SU-DHL-6 (cell line): ENCODE results near the gene NEBL.

ENCODE experiments used
- H2AFZ ChIP-seq: fragments of 200-600 bp; sonication (generic); 2 replicates; pipeline ENCODE4 v1.6.1; 2014; ENCODE audit warnings: low read depth, mild to moderate bottlenecking, moderate library complexity, mixed read lengths, antibody characterized with exemption, low read length; ENCODE audit not compliant: severe bottlenecking
- H3F3A ChIP-seq: fragments of 200-600 bp; shearing (Covaris generic); 2 replicates; pipeline ENCODE4 v1.6.0; 2016; ENCODE audit warnings: antibody characterized with exemption, mild to moderate bottlenecking; ENCODE audit not compliant: insufficient read depth
- H3K27ac ChIP-seq: fragments of 200-600 bp; sonication (generic); 2 replicates; pipeline ENCODE4 v1.5.1; 2016; ENCODE audit warnings: low read depth, mild to moderate bottlenecking, low read length, moderate library complexity, mixed read lengths
- H3K27me3 ChIP-seq: fragments of 200-600 bp; sonication (generic), shearing (Covaris generic); 2 replicates; pipeline ENCODE4 v1.6.0; 2014; ENCODE audit warnings: mild to moderate bottlenecking, low read length
- H3K36me3 ChIP-seq: fragments of 200-600 bp; sonication (generic); 2 replicates; pipeline ENCODE4 v1.6.1; 2014; ENCODE audit warnings: mild to moderate bottlenecking, low read length, mixed read lengths
- H3K4me2 ChIP-seq: fragments of 300-600, 200-600 bp; shearing (Covaris generic), sonication (generic); 2 replicates; pipeline ENCODE4 v1.6.0; 2014; ENCODE audit warnings: low read length, low read depth, mild to moderate bottlenecking; ENCODE audit not compliant: poor library complexity, severe bottlenecking
- H3K4me3 ChIP-seq: fragments of 200-600 bp; sonication (generic); 2 replicates; pipeline ENCODE4 v1.5.1; 2014; ENCODE audit warnings: antibody characterized with exemption, low read length, mild to moderate bottlenecking, mixed read lengths; ENCODE audit not compliant: insufficient read depth, poor library complexity, severe bottlenecking
- H3K79me2 ChIP-seq: fragments of 200-600 bp; sonication (generic); 2 replicates; pipeline ENCODE4 v1.6.1; 2014; ENCODE audit warnings: mild to moderate bottlenecking, low read length, moderate library complexity; ENCODE audit not compliant: insufficient read depth
- H3K9ac ChIP-seq: fragments of 200-600 bp; sonication (generic); 2 replicates; pipeline ENCODE4 v1.7.0; 2014; ENCODE audit warnings: mild to moderate bottlenecking, low read length
- H3K9me2 ChIP-seq: fragments of 200-600 bp; sonication (generic); replicated peaks from 2 replicates; pipeline ENCODE4 v1.6.1; 2014; ENCODE audit warnings: low read length; ENCODE audit not compliant: insufficient read depth
- H3K9me3 ChIP-seq: fragments of 200-600 bp; sonication (generic); 2 replicates; pipeline ENCODE4 v1.6.1; 2014; ENCODE audit warnings: low read length, mixed read lengths; ENCODE audit not compliant: insufficient read depth
- H4K20me1 ChIP-seq: fragments of 200-600 bp; sonication (generic); 2 replicates; pipeline ENCODE4 v1.6.1; 2014; ENCODE audit warnings: low read depth, mild to moderate bottlenecking, antibody characterized with exemption, low read length, moderate library complexity, mixed read lengths
- CTCF ChIP-seq: fragments of 200-600 bp; sonication (generic); IDR thresholded peaks from one replicate; pipeline ENCODE4 v1.5.1; 2017; ENCODE audit warnings: antibody characterized with exemption, mild to moderate bottlenecking, low read length, moderate library complexity; ENCODE audit not compliant: insufficient read depth, poor library complexity, severe bottlenecking
- EZH2phosphoT487 ChIP-seq: fragments of 200-600 bp; sonication (generic), shearing (Covaris generic); conservative IDR thresholded peaks from 2 replicates; pipeline ENCODE4 v1.6.1; 2018; ENCODE audit warnings: mild to moderate bottlenecking, antibody characterized with exemption, low read length, moderate library complexity, mixed read lengths

The NEBL gene

GRCh38 chr10:20893297-20893696, 3.8 kb downstream of the NEBL start:
- Histone ChIP-seq H3F3A (no peaks in the 10 kb centered on the region), H3K27me3 (no peaks in the 10 kb centered on the region), H3K27ac (no peak overlapping the region), H3K9ac (no peak overlapping the region), H3K4me3 (no peak overlapping the region), H3K36me3 (no peaks in the 10 kb centered on the region), H3K79me2 (no peaks in the 10 kb centered on the region), H4K20me1 (no peaks in the 10 kb centered on the region), H2AFZ (no peak overlapping the region), H3K9me3 (no peaks in the 10 kb centered on the region), H3K4me2 (no peak overlapping the region), H3K9me2 (no peaks in the 10 kb centered on the region)
- no peak for TF ChIP-seq CTCF
- TF ChIP-seq EZH2phosphoT487, result no peak

GRCh38 chr10:20892796-20893195, 4.3 kb downstream of the NEBL start:
- Histone ChIP-seq H3K4me3 (no peak overlapping the region), H3K27me3 (no peaks in the 10 kb centered on the region), H3K36me3 (no peaks in the 10 kb centered on the region), H3K27ac (no peak overlapping the region), H3K4me2 (no peak overlapping the region), H4K20me1 (no peaks in the 10 kb centered on the region), H3K9me3 (no peaks in the 10 kb centered on the region), H3K79me2 (no peaks in the 10 kb centered on the region), H3F3A (no peaks in the 10 kb centered on the region), H2AFZ (no peak overlapping the region), H3K9ac (no peak overlapping the region), H3K9me2 (no peaks in the 10 kb centered on the region)
- TF ChIP-seq EZH2phosphoT487 (no peak), CTCF (no peak)

GRCh38 chr10:20892011-20892585, 5.0 kb downstream of the NEBL start:
- no peaks in the 10 kb centered on the region for H3K79me2 ChIP-seq
- no peaks in the 10 kb centered on the region for H3K9me3 ChIP-seq
- H3K4me2 ChIP-seq, result no peak overlapping the region
- no peak overlapping the region for H3K9ac ChIP-seq
- H2AFZ ChIP-seq, result no peak overlapping the region
- H3K27me3 ChIP-seq, result no peaks in the 10 kb centered on the region
- no peak overlapping the region for H3K4me3 ChIP-seq
- no peaks in the 10 kb centered on the region for H3K9me2 ChIP-seq
- H3F3A ChIP-seq, result no peaks in the 10 kb centered on the region
- no peaks in the 10 kb centered on the region for H4K20me1 ChIP-seq
- no peak overlapping the region for H3K27ac ChIP-seq
- no peaks in the 10 kb centered on the region for H3K36me3 ChIP-seq
- TF ChIP-seq CTCF (no peak), EZH2phosphoT487 (no peak)
